ENCODE data around the gene SPIRE2. TPM values are rescaled to one million over a fixed set of nuclear protein-coding genes. Genes with fewer than 3 reads are reported as not detected.
"Not testable (repeated sequence)": the region's sequence is repeated elsewhere in the genome, so short reads cannot be mapped to it uniquely, and the experiment has no call there.

The SPIRE2 gene
- polyA plus RNA-seq, 3 donors, result 1.5 to 3.4 (median 2.2) TPM

DNA sequence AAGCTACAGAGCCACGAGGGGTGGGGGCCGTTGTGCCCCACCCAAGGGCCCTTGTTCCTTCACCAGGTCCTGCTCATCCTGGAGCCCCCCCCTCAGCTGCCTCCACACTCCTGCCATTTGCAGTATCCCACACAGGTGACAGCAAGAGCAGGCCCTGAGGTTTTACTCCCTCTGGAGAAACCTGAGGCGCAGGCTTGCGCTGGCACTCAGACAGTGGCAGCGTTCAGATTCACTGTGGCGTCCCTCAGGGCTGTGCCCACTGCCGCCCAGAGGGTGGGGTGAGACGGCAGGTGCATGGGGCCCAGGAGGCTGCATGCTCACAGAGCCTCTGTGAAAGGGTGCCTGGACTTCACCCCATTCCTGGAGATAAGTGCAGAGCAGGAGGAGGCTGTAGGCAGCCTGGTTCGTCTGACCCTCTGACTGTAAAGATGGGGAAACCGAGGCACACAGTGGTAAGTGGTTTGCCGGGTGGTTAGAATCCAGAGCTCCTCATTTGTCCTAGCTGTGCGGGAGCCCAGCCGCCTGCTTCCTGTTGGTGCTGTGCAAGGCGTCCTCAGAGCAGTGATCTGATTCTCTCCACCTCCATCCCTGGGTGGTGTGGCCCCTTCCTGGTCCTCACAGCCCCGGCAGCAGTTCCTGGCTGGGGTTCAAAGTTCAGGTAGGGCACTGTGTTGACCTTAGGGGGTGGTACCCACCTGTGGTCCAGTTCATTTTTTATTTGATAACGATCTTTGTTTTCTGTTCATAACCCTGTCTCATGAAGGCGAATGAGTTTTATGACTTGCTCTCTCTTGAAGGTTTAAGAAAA, 1.6 kb downstream of the SPIRE2 start:
- 70 to 80% (median 73%) methylated on average over 17 of the region's 17 CpGs for WGBS, 3 donors
- H3K27ac ChIP-seq (ENCODE audit: low read depth, low read length), result no peak overlapping the region

DNA sequence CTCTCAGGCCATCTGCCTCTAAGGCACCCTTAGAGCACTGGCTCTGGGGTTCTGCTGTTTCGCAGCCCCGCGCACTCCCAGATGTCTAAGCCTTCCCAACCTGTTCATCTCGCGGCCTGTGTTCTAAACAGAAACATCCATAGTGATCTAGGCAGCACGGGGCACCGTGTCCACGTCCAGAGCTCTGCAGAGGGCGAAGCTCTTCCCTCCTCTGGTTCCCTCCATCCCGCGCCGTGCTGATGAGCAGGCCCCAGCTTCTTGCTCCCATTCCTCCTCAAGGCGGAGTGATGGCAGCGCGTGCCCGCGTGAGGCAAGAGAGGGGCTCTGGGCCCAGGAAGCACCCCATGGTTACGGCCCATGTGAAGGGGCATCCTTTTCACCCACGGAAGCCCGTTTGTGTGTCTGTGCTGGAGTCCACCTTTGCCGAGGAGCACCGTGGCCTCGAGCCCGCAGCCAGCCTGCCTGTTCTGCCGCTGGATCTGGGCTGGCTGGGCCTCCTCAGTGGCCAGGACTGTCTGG, 3.6 kb downstream of the SPIRE2 start:
- WGBS, 3 donors, result 95 to 97% (median 96%) methylated on average over 25 of the region's 25 CpGs
- no peak overlapping the region for H3K27ac ChIP-seq (ENCODE audit: low read depth, low read length)

DNA sequence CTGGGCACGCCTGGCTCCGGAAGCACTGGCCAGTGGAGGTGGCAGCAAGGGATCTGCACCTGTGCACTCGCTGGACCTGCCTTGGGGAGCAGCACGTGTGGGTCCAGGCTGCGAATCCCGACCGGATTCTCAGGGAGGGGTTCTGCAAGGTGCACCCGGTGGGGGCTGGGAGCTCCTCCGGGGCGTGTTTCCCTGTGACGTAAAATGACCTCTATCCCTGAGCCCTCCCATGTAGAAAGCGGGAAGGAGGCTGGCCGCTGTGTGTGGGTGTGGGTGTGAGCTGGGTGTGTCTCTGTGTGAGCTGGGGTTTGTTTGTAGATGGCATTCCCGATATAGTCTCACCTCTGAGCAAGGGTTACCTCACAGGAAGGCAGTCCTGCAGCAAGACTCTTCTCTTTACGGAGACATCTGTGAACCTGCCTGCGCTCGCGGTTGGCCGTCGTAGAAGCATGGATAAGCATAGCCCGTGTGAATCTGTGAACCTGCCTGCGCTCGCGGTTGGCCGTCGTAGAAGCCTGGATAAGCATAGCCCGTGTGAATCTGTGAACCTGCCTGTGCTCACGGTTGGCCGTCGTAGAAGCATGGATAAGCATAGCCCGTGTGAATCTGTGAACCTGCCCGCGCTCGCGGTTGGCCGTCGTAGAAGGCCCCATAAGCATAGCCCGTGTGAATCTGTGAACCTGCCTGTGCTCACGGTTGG, 5.5 kb downstream of the SPIRE2 start:
- WGBS, 3 donors, result 95 to 97% (median 95%) methylated on average over 39 of the region's 39 CpGs
- H3K27ac ChIP-seq (ENCODE audit: low read depth, low read length), result not testable (repeated sequence)

DNA sequence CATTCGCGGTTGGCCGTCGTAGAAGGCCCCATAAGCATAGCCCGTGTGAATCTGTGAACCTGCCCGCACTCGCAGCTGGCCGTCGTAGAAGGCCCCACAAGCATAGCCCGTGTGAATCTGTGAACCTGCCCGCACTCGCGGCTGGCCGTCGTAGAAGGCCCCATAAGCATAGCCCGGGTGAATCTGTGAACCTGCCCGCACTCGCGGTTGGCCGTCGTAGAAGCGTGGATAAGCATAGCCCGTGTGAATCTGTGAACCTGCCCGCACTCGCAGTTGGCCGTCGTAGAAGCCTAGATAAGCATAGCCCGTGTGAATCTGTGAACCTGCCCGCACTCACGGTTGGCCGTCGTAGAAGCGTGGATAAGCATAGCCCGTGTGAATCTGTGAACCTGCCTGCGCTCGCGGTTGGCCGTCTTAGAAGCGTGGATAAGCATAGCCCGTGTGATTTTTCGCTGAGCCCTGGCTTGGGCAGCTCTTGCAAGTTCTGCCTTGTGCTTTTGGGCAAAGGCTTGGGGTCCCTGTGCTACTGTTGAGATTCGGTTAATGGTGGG, 6.6 kb downstream of the SPIRE2 start:
- 96 to 98% (median 98%) methylated on average over 38 to 42 of the region's 42 CpGs for WGBS, 3 donors
- not testable (repeated sequence) for H3K27ac ChIP-seq (ENCODE audit: low read depth, low read length)

DNA sequence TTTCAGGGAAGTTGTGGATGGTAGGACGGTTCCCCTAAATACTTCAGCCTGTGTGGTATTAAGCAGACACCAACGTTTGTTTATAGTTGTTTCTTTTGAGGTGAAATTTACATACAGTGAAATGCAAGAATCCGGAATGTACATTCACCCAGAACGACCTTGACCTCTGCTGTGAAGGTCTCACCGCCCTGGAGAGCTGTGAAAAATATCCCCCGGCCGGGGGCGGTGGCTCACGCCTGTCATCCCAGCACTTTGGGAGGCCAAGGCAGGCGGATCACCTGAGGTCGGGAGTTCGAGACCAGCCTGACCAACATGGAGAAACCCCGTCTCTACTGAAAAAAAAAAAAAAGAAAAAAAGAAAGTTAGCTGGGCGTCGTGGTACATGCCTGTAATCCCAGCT, 8.2 kb downstream of the SPIRE2 start:
- not testable (repeated sequence) for H3K27ac ChIP-seq (ENCODE audit: low read depth, low read length)
- 77 to 82% (median 78%) methylated on average over 14 to 15 of the region's 15 CpGs for WGBS, 3 donors

DNA sequence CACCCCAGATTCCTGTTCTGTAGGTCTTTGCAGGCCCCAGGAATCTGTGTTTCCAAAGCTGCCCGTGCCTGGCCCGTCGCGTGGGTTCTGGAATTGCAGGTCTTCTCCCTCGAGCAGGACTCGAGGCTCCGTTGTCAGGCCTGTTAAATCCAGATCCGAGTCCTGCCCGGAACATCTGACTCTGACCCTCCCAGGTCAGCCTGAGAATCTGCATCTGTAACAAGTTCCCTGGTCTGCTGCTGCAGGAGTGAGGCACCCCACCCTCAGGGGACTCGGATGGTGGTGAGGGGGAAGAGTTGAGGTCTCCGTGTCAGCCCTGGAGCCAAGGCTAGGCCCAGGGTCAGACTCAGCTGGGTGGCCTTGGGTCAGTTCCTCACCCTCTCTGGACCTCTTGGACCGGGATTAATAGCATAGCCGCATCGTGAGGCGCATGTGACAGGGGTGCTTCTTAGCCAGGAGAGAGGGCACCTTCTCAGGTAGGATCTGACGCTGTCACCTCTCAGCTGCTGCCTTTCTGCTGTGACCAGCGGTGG, 8.8 kb downstream of the SPIRE2 start:
- no peak overlapping the region for H3K27ac ChIP-seq (ENCODE audit: low read depth, low read length)
- WGBS, 3 donors, result 83 to 90% (median 85%) methylated on average over 17 of the region's 17 CpGs

DNA sequence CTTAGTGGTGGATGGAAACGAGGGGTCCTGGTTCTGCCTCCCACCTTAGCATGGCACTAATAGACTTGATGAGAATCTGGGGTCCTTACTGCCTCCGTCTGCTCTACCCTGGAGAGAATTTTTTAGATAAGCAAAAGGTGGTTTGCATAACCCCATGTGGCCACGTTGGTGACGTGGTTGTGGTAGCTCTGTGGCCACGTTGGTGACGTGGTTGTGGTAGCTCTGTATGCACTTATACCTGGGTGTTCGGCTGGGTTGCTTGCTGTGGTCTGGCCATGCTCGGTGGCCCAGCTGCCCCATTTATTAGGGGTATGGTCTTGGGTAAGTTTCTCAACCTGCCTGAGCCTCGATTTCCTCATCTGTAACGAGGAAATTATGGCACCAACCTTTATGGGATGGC, 13.0 kb downstream of the SPIRE2 start:
- H3K27ac ChIP-seq (ENCODE audit: low read depth, low read length), result no peak overlapping the region
- 75 to 88% (median 80%) methylated on average over 10 of the region's 10 CpGs for WGBS, 3 donors

DNA sequence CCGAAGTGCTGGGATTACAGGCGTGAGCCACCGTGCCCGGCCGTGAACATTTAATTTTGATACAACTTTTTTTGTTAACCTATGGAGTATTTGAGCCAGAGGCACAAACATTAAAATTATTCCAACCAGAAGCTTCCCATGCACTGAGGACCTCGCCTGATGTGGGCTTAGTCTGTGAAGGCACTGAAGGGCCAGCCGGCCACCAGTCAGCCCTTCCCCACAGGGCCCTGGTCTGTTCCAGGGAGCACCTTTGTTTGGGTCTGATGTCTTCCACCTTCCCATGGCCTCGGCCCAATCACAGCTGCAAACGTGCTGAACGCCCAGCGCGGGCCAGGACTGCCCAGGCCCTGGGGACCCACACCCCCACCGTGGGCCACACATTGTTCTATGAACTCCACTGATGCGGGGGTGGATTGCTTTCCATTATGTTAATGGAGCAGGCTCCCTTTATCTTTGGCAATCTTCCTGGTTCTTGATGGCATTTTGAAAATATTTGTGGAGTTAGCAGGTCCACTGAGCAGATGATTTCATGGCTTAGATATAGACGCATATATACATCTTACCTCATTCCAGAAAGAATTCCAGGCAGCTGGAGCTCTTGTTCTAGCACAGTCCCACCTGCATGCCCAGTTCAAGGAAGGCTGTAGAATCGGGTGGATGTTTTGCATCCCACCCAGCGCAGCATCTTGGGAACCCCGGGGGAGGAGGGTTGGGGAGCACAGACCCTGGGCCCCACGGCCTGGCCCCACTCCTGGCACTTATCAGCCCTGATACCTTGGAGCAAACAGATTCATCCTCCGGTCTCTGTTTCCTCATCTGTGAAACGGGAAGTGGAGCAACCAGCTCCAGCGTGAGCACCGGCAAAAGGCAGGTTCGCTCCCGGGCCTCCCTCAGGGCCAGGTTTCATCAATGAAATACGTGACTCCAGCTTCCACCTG, 14.5 kb downstream of the SPIRE2 start:
- H3K27ac ChIP-seq (ENCODE audit: low read depth, low read length), result no peak overlapping the region
- 60 to 64% (median 63%) methylated on average over 26 of the region's 26 CpGs for WGBS, 3 donors

DNA sequence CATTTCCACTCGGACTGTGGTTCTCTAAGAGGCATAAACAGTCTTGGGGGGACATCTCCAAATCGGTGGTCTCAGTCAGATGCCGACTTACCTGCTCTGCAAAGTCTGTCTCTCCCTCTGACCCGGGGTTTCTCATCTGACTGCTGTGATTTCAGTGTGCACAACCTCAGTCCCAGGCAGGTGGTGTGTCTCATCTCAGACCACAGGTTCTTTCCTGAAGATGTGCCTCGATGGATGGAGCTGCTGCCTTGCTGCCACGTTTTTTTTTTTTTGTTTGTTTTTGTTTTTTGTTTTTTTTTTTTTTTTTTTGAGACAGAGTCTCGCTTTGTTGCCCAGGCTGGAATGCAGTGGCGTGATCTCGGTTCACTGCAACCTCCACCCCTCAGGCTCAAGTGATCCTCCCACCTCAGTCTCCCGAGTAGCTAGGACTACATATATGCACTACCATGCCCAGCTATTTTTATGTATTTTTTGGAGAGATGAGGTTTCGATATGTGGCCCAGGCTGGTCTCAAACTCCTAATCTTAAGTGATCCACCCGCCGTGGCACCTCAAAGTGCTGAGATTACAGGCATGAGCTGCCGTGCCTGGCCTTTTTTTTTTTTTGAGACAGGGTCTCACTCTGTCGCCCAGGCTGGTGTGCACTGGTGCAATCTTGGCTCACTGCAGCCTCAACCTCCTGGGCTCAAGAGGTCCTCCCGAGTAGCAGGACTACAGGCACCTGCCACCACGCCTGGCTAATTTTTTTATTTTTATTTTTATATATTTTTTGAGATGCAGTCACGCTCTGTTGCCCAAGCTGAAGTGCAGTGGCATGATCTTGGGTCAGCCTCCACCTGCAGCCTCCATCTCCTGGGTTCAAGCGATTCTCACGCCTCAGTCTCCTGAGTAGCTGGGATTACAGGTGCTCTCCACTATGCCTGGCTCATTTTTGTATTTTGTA, 15.4 kb downstream of the SPIRE2 start:
- no peak overlapping the region for H3K27ac ChIP-seq (ENCODE audit: low read depth, low read length)
- WGBS, 3 donors, result 77 to 79% (median 79%) methylated on average over 17 to 19 of the region's 20 CpGs

DNA sequence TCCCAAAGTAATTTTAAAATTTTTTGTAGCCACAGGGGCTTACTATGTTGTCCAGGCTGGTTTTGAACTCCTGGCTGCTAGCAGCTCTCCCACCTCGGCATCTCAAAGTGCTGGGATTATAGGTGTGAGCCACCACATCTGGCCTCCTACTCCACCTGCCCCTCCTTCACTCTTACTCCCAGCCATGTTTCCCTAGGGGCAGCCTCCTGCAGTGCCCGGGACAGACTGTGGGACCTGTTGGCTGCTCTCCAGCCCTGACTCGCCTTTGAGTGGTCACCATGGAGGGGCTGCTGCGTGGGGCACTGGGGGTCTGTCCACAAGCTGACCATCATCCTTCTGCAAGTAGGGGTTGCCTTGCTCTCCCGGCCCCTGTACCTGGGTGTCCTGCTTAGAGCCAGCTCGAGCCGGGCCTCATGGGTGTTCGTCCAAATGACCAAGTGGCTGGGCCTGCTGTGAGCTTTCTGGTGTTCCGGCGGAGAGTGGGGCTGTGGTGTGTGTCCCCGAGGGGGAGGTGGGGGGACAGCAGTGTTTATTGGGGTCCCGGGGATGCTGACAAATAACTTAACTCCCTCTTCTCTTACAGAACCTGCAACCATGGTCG, 16.6 kb downstream of the SPIRE2 start:
- WGBS, 3 donors, result 72 to 84% (median 81%) methylated on average over 13 of the region's 13 CpGs
- H3K27ac ChIP-seq (ENCODE audit: low read depth, low read length), result no peak overlapping the region

DNA sequence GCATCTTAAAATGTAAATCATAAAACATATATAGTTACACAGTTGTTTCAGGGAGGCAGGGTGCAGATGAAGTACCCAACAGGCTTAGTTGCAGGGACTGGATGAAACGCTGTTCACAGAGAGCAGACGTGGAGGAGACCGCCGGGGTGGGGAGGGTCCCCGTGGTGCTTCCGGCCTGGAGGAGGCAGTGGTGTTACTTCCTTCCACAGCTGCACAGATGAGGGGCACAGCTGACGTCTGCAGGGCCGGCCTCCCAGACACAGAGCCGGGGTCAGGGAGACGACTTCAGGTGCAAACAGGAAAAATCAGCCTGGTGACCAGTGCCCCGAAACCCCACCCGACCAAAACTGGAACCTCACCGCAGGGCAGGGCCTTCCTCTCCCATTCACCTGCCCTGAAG, 17.1 kb downstream of the SPIRE2 start:
- H3K27ac ChIP-seq (ENCODE audit: low read depth, low read length), result no peak overlapping the region
- WGBS, 3 donors, result 37 to 69% (median 42%) methylated on average over 12 to 13 of the region's 13 CpGs

DNA sequence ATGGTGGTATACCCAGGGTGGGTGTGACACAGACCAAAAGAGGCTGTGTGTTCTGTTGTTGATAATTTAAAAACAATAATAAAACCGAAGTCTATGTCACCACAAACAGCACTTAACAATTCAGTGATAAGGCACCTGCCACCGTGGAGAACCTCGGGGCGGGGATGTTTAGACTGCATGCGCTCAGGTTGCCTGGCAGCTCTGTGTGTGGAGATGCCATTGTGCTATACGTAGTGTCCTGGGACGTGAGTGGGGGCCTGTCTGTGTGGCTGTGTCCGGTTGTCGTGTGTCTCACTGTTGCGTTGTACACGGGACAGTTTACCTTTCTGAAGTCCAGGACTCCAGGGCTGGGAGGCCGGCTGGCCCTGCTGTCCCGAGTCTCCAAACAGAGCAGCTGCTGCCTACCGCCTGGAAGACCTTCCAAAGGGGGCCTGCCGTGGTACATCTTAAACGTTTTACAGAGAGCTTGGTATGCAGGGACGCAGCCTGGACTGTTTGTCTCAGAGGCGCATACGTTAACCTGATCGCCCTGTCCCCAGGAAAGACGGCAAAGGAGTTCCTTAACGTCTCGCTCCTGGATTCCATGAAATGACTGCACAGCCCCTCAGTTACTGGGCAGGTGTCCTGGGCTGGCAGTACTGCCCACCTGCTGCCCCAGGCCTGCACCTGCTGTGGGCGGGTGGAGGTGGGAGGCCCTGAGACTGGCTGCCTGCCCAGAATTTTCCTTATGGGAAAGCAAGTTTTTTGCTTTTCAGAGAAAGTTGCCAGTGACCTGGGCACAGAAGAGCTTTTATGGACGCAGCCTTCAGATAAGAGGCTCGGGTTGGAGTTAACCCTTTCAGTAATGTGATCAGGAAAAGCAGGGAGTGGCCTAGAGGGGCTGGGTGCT, 19.0 kb downstream of the SPIRE2 start:
- 40 to 75% (median 72%) methylated on average over 26 of the region's 26 CpGs for WGBS, 3 donors
- no peak overlapping the region for H3K27ac ChIP-seq (ENCODE audit: low read depth, low read length)

DNA sequence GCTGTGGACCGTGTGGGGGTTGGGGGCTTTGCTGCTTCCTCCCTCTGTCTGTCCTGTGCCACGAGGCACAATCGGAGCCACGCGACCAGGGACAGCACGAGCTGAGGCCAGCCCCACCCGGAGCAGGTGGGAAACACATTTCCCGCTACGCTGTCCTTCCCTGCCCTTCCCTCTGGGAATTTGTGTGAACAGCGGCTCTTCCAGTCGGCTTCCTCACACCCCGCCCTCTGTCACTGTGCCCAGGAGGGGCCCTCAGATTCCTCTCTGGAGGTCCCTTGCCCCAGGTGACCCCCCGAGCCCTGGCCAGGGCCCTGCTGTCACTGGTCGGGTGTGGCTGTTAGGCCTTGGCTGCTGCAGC, 19.6 kb downstream of the SPIRE2 start:
- 38 to 64% (median 58%) methylated on average over 14 of the region's 14 CpGs for WGBS, 3 donors
- H3K27ac ChIP-seq (ENCODE audit: low read depth, low read length), result no peak overlapping the region

DNA sequence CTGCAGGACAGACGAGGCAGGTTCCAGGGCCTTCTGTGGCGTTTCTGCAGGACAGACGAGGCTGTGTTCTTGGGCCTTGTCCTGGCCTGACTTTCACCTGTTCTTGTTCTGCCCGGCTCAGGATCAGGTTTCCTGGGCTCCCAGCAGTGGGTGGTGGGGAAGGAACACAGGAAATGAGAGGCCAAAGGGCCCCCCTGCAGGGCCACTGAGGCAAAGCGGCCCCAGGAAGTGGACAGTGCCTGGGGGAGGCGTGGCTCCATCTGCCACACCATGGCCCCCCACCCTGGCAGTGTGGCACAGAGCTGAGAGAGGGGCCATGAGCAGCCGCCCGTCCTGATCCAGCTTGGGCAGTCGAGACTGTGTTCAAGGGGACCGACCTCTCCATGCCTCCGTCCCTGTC, 20.7 kb downstream of the SPIRE2 start:
- no peak overlapping the region for H3K27ac ChIP-seq (ENCODE audit: low read depth, low read length)
- 89 to 92% (median 90%) methylated on average over 11 of the region's 11 CpGs for WGBS, 3 donors

DNA sequence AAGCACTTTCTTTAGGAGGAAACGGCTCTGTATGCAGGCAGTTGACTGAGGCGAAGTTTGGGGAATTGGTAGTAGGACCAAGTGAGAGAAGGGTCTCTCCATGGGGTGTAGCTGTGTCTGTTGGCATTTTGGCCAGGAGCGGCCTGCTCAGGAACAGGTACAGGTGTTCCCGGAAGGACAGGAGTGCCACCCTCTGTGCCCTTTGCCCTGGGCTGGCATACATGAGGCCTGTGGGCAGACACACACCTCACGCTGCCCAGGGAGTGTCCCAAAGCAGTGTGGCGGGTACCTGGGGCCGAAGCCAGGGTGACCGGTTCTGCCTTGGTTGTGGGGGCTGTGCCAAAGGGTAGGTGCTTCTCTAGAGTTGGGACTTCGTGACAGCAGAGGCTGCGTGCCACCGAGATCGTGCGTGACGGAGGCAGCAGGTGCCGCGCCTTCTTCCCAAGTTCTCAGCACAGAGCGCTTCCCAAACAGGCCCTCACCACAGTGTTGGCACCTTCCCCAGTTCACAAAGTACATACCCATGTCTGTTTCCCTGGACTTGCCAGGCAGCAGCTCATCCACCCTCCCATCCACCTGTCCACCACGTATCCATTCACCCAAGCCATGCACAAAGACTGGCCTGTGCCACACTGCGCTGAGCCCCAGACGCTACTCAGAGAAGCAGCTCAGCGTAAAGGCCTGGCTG, 25.2 kb downstream of the SPIRE2 start:
- H3K27ac ChIP-seq (ENCODE audit: low read depth, low read length), result no peak overlapping the region
- 89 to 91% (median 90%) methylated on average over 20 to 21 of the region's 21 CpGs for WGBS, 3 donors
